Mucosa of descending colon (tissue), 3 donors: Measurements from ENCODE around the gene INSC. TPM values are rescaled to one million over a fixed set of nuclear protein-coding genes. Genes with fewer than 3 reads are reported as not detected.

Source experiments
- ATAC-seq: fragments of 200-7000 bp; cut with Tn5 transposase; one replicate; pipeline ENCODE4 v1.9.1; 2020; ENCODE audit warnings: mild to moderate bottlenecking, moderate library complexity
- DNase-seq, 3 donors: peaks; one replicate each; pipeline ENCODE4 v3.0.0-alpha.2; 2020
- H3K36me3 ChIP-seq: fragments of 200-600 bp; one replicate; pipeline ENCODE4 v1.8.0; 2021; ENCODE audit warnings: low read depth, mild to moderate bottlenecking
- H3K4me1 ChIP-seq: fragments of 200-600 bp; one replicate; pipeline ENCODE4 v1.8.0; 2021; ENCODE audit warnings: low read depth, mild to moderate bottlenecking
- H3K4me3 ChIP-seq: fragments of 200-600 bp; one replicate; pipeline ENCODE4 v1.8.0; 2021; ENCODE audit warnings: mild to moderate bottlenecking
- H3K9me3 ChIP-seq: fragments of 200-600 bp; one replicate; pipeline ENCODE4 v1.8.0; 2021; ENCODE audit warnings: mild to moderate bottlenecking
- intact Hi-C, 2 donors: fragments of 100-400 bp; cut with DNase I in 1 of 2; cut with micrococcal nuclease in 1 of 2; formaldehyde crosslinking; loops; one replicate each; pipeline versions ENCODE4 v1.11.0 to v1.11.1; 2022; cut with DNase I, micrococcal nuclease
- total RNA-seq, 3 donors: library from RNA; stranded (reverse); fragmentation: NEBNext Ultra II Directional in 2 of 3; extraction: Animal tissue kit (Norgen Biotek cat#: 25700) in 2 of 3; gene quantifications; one replicate each; pipeline versions ENCODE4 v1.2.1 to v1.2.4, GENCODE V29; 2021 to 2023
- TF ChIP-seq, protein P1 (sequence below): fragments of 200-600 bp; IDR thresholded peaks from one replicate; pipeline ENCODE4 v1.8.0; 2022; ENCODE audit warnings: antibody characterized with exemption, mild to moderate bottlenecking
- donor health status: DM: no; HTN: no; CAD: no; lungs with moderate emphysema.
- donor health status: DM: no; HTN: no; CAD: no.
- donor health status: DM: no; HTN: yes; CAD: no.

Gene INSC
- total RNA-seq, 3 donors from 2014 or later: 1.4 to 4.2 (median 2.6) TPM

DNA sequence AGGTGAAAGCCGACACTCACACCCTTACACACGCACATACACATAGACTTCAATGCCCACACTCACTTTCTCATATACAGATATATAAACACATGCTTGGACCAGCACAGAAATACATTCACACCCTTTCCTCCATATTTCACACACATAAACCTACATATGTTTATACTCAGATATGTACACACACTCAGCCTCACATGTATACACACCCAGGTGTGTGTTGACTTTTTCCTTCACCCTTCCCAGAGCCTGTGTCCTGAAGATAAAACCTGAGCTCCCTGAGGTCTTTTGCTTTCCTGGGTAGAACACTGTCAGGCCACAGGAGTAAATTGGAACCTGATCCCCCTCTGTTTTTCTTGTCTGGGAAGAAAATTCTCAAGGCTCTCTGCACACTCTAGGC is 62.8 kb downstream of the INSC start:
- peak; percentile 51 for ATAC-seq
- no peaks in the 10 kb centered on the region for H3K36me3 ChIP-seq
- intact Hi-C loops: no loop called here

DNA sequence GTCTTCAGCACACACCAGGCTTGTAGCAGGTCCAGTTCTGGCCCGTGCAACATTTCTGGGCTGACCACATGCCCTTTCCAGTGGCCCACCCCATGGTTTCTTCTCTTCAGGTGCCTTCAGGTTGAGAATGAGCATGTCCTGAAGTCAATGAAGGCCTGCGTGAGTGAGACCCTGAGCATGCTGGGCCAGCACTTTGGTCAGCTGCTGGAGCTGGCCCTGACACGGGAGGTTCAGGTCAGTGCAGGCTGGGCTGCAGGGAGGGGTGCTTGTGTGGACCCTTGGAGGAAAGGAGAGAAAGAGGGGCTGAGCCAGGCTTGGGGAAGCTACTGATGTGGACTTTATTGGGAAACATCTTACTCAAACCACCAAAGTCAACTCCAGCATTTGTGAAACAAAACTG is 63.5 kb downstream of the INSC start:
- DNase-seq: no peak
- Histone ChIP-seq H3K4me3 (no peak overlapping the region), H3K4me1 (no peaks in the 10 kb centered on the region), H3K36me3 (no peaks in the 10 kb centered on the region), H3K9me3 (no peaks in the 10 kb centered on the region)
- ATAC-seq: no peak
- TF ChIP-seq, protein P1, sequence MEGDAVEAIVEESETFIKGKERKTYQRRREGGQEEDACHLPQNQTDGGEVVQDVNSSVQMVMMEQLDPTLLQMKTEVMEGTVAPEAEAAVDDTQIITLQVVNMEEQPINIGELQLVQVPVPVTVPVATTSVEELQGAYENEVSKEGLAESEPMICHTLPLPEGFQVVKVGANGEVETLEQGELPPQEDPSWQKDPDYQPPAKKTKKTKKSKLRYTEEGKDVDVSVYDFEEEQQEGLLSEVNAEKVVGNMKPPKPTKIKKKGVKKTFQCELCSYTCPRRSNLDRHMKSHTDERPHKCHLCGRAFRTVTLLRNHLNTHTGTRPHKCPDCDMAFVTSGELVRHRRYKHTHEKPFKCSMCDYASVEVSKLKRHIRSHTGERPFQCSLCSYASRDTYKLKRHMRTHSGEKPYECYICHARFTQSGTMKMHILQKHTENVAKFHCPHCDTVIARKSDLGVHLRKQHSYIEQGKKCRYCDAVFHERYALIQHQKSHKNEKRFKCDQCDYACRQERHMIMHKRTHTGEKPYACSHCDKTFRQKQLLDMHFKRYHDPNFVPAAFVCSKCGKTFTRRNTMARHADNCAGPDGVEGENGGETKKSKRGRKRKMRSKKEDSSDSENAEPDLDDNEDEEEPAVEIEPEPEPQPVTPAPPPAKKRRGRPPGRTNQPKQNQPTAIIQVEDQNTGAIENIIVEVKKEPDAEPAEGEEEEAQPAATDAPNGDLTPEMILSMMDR: no peak
- intact Hi-C loops: no loop called here

More for the DNA sequence above, 62.8 kb downstream of the INSC start:
- no peak overlapping the region for H3K4me3 ChIP-seq
- TF ChIP-seq, protein P1: no peak
- no peak for DNase-seq
- no peaks in the 10 kb centered on the region for H3K9me3 ChIP-seq
- no peaks in the 10 kb centered on the region for H3K4me1 ChIP-seq

DNA sequence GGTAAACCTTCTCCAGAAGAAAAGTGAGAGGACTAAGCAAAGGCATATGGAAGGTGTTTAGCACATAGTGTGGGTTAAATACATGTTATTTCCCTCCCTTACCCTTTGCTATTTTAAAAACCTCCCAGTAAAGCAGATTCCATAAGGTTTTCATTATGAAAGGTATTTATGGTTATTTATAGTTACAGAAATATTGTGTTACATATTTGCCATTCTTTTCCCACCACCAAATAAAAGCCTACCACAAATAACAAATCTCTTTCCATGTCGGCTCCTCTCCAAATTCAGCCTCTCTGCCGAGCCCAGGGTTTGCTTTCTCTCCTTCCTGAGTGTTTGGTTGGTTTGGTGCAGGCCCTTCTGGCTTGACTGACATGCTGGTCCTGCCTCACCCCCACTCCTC is 64.4 kb downstream of the INSC start:
- H3K4me1 ChIP-seq: no peaks in the 10 kb centered on the region
- DNase-seq (no peak), ATAC-seq (no peak)
- intact Hi-C loops: no loop called here
- no peak overlapping the region for H3K4me3 ChIP-seq
- no peaks in the 10 kb centered on the region for H3K36me3 ChIP-seq
- no peaks in the 10 kb centered on the region for H3K9me3 ChIP-seq
- TF ChIP-seq, protein P1: no peak

DNA sequence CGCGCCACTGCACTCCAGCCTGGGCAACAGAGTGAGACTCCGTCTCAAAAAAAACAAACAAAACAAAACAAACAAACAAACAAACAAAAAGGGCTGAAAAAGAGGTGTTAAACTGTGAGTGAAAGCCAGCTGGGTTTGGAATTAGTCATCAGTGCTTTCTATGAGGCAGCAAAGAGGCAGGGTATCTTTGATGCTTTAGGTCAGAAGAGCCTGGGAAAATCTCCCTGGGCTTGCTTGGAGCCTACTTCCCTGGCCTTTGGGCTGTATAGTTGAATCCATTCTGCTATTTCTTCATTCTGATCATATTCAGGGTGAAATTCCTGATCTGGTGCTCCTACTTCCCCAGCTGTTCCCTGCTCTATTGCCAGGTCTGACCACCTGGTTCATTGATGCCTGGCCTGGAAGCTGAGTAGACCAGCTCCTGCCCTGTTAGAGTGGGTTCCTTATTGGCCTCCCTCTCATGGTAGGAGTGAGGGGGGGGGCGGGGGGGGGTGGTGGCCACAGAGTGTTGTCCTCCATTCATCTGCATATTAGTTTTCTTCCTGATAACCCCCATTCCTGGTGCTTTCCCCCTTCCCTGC is 65.6 kb downstream of the INSC start:
- Histone ChIP-seq H3K4me1 (no peaks in the 10 kb centered on the region), H3K36me3 (no peaks in the 10 kb centered on the region), H3K9me3 (no peaks in the 10 kb centered on the region), H3K4me3 (no peak overlapping the region)
- DNase-seq (no peak), ATAC-seq (no peak)
- intact Hi-C loops: no loop called here
- TF ChIP-seq, protein P1: no peak

DNA sequence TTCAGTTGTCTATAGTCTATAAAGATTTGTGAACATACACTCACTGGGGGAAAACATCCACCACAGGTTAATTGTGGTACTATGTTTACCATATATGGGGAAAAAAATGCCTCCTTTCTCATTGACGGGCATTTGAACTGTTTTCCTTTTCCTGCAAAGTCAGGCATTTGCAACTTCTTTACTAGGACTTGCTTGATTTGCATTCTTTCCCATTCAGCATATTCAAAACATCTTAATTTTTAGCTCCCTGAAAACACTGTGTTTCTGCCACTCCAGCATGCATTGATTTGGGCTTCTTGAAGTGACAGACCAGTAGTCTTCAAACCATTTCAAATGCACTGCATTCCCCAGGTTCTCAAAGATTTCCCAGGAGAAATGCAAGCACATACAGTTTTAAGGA is 67.6 kb downstream of the INSC start:
- no peak for ATAC-seq
- Histone ChIP-seq H3K36me3 (no peaks in the 10 kb centered on the region), H3K4me3 (no peak overlapping the region), H3K9me3 (no peaks in the 10 kb centered on the region), H3K4me1 (no peaks in the 10 kb centered on the region)
- DNase-seq: no peak
- TF ChIP-seq, protein P1: no peak
- intact Hi-C loops: no loop called here

DNA sequence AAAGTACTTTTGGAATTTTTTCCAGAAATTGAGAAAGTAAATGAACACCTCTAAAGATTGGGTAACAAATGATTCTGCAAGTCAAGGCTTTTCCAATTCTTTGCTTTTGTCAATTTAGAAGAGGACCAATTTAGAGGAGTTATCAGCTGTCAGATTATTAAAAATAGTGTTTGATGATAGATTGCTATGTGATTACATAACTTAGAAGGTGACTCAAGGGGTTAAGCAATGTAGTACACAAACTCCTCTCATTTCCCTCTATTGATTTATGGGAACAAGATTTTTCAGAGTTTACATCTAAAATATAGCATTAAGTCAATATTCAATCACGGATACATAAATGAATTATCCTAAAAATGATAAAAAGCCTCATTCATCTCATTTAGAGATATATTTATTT is 70.3 kb downstream of the INSC start:
- intact Hi-C loops: no loop called here
- ATAC-seq (no peak), DNase-seq (no peak)
- H3K4me3 ChIP-seq: no peak overlapping the region
- H3K36me3 ChIP-seq: no peaks in the 10 kb centered on the region
- no peaks in the 10 kb centered on the region for H3K4me1 ChIP-seq
- no peaks in the 10 kb centered on the region for H3K9me3 ChIP-seq
- TF ChIP-seq, protein P1: no peak
